GM19239 (cell line): ENCODE results near the gene PPL.

Experiments
- DNase-seq: peaks from one replicate; pipeline ENCODE4 v3.0.0; 2011; ENCODE audit warnings: low spot score; ENCODE audit not compliant: insufficient read length
- FAIRE-seq: peaks from 2 replicates; lab custom pipeline; 2011; peaks lifted over from hg19 to GRCh38; lab: Jason Lieb, UNC

PPL gene

GRCh38 chr16:4869147-4869805 lies 67.7 kb downstream of the PPL start:
- FAIRE-seq, result no peak
- no peak for DNase-seq

DNA sequence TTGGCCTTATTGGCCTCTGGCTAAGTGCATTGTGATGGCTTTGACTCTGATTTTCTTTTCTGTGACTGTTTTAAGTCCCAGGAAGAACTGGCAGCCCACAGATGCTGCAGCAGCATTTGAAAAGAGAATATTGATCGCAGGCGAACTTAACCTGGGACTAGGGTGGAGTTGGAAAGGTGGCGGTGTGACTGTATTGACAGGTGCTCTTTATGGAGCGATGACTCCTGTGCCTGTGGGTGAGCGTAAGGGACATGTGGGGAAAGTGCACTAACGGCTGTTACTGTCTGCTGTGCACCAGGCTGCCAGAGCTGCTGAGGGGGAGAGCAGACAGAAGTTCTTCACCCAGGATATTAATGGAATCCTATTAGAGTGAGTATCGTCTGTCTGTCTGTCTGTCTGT lies 68.4 kb downstream of the PPL start:
- DNase-seq (no peak), FAIRE-seq (no peak)

DNA sequence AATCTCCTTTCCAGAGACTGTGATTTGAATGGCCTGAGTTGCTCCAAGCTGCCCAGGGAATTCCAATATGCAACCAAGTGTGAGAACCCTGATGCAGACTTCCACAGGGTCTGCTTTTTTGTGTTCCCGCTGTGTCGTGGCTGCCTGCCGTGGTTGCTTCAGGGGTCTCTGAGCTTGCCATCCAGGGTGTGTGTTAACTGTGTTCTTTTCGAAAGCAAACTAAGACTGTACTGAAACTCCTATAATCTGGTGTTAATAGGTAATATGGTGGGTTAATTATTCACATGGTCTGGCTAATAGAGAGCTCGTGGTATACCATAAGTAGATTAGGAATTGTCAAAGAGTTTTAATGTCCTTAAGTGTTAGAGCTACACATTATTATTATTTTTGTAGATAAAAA lies 68.9 kb downstream of the PPL start:
- DNase-seq (no peak), FAIRE-seq (peak; percentile 76)

DNA sequence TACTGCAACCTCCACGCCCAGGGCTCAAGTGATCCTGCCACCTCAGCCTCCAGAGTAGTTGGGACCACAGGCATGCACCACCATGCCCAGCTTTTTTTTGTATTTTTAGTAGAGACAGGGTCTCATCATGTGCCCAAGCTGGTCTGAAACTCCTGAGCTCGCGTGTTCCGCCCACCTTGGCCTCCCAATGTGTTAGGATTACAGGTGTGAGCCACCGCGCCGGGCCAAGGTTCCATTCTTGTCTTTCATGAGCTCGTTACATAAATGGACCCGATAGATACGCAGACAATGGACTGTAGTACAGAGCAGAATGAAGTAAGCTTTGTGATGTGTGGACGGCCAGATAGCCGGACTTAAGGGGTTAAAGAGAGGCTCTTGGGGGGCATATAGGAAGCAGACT lies 70.4 kb downstream of the PPL start:
- DNase-seq, result no peak
- FAIRE-seq, result no peak

DNA sequence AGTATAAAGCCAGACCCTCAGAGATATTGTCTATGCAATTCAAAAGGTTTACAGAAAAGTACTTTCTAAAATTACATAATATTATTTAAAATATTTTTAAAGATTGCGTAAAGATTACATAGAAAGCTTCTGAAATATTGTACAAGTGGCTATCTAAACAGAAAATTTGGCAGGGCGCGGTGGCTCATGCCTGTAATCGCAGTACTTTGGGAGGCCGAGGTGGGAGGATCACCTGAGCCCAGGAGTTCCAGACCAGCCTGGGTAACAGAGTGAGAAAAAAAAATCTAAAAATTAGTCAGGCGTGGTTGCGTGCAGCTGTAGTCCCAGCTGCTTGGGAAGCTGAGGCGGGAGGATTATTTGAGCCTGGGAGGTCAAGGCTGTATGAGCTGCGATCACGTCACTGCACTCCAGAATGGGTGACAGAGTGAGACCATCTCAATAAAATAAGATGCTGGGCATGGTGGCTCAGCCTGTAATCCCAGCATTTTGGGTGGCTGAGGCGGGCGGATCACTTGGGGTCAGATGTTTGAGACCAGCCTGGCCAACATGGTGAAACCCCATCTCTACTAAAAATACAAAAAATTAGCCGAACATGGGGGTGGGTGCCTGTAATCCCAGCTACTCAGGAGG lies 71.6 kb downstream of the PPL start:
- DNase-seq (no peak), FAIRE-seq (no peak)

- no peak for FAIRE-seq
- DNase-seq, result no peak
Observed at GRCh38 chr16:4864728-4865127, 72.2 kb downstream of the PPL start.

GRCh38 chr16:4862639-4863038 lies 74.3 kb downstream of the PPL start:
- FAIRE-seq, result no peak

GRCh38 chr16:4860727-4861342 lies 76.1 kb downstream of the PPL start:
- FAIRE-seq (no peak), DNase-seq (no peak)

More at GRCh38 chr16:4862639-4863038, 74.3 kb downstream of the PPL start:
- no peak for DNase-seq

GRCh38 chr16:4859900-4860255 lies 77.1 kb downstream of the PPL start:
- no peak for DNase-seq
- no peak for FAIRE-seq

DNA sequence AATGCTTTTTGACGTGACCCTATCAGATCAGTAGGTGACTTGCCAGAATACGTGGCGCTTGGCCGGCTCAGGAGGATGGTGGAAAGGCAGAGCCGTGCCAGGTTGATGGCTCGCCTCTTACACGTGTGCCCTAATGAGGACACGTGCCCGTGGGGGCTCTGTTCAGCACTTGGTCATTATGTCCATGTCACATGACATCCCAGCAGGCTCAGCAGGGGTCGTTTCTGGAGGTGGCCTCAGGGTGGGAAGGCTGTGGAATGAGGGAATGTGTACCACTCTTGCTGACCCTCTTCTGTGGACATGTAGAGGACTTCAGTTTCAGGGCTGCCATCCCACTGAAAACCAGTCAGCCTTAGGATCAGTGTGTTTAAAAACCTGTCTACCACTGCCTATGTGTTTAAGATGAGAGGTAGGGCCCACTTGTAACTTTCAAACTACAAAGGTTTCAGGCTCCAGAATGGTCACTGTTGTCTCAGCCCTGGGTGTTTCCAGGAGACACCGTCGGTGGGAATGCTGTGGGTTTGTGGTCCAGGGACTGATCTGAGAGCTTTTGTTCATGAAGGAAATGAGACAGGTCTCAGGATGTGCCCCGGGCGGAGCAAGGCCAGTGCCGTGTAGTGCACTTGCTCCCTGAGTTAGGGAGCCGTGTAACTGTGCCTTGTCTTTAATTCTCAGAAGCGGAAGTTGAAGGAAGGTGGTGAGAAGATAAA lies 77.6 kb downstream of the PPL start:
- no peak for FAIRE-seq
- no peak for DNase-seq

DNA sequence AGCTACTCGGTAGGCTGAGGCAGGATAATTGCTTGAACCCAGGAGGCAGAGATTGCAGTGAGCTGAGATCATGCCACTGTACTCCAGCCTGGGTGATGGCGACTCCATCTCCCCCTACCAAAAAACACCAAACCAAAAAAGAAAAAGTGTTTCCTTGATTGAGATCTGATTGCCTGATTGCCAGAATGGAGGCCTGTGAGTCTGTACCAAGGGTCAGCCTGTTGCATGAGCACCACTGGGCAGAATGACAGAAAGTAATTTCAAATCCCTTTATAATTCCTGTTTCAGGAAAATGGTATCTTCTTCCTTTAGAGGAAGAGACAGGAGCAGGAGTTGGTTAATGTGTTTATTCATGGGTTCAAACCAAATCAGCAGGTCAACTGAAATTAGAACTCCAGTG lies 81.1 kb downstream of the PPL start:
- FAIRE-seq, result no peak
- no peak for DNase-seq

- no peak for DNase-seq
- no peak for FAIRE-seq
Observed at GRCh38 chr16:4855371-4855770, 81.6 kb downstream of the PPL start.

DNA sequence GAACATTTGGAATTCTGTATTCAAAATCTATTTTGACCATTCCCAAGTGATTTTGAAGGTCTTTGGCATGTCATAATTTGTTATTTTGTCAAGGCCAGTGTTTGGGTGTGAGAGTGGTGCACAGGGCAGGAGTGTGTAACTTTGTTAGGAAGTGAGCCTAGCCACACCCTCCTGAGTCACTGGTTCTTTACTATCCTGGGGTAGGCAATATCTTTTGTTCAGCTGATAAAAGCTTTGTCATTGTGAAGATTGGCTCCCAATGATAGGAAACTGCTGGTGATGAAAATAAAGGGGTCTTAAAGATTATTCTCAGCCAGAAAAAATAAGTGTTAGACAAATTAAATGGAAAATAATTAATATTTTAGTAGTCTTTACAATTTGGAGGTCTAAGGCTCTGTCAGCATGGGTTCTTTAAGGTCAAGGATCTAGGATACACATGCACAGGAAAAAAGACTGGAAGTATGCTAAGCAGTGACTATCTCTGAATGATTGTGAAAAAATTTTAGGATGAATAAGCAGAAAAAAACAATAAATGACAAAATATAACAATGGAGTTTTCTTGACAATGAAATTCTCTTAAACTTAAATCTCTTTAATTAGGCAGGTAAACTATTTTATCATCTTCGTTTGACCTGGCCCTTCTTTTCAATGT lies 84.6 kb downstream of the PPL start:
- no peak for FAIRE-seq

DNA sequence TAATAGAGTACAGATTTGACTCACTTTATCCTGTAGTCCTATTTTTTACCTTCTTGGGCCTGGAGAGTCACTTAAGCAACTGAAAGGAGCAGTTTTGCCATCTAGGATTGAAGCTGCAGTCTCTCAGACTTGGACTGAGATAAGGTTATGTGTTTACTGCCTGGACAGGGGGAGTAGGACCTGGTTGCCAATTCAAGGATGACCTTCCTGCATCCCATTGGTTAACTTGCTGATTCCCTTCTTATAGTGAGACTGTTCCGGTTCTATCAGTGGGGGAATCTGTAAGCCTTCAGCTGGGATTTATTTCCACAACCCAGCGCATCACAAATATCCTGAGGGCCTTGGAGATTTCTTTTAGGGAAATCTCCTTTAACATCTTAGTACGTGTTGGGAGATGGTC lies 86.7 kb downstream of the PPL start:
- DNase-seq (no peak), FAIRE-seq (no peak)

More for the DNA sequence above, 84.6 kb downstream of the PPL start:
- DNase-seq, result no peak

GRCh38 chr16:4847774-4848587 lies 89.0 kb downstream of the PPL start:
- peak; percentile 60 for FAIRE-seq
- DNase-seq, result no peak

DNA sequence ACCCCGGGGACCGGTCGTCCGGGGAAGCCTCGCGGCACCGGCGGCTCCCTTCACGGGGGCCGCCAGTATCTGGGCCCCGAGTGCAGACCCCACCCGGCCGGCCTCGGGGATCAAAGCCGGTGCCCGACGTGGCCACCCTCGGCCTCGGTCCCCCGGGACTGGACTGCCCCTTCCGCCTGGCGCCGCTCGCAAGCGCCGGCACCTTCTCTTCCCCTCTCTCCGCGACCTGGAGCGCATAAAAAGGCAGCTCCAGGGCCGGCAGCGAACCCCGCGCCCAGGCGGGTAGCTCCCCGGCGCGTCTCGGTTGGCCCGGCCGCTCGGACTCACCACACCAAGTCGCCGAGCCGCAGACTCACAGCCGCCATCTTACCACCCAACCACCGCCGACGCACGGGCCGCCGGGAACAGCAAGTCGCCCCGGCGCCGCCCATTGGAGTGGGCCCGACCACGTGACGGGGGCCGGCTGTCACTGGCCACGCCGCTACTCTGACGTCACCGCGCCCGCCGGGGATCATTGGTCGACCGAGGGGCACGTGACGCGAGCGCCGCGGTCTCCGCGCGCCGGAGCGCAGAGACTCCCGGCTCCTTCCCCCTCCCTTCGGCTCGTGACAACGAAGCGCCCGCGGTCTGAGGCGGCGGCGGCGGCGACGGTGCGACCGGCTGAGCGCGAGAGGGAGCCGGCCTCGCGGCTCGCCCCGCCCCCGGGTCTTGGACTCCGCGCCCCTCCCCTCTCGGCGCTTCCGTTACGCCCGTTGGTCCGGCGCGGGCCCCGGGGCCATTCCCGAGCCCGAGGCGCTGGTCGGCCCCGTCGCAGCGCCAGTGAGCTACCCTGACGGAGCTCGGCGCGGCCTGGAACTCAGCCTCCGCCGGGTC lies 89.8 kb downstream of the PPL start, which contains the start of the genes GLYR1 and UBN1:
Gene GLYR1, minus strand, starts transcription at position 388 of the 873 bp plus-strand sequence. Its CDS starts 23 bp downstream, at position 365.
Gene UBN1, plus strand, starts transcription at position 581 of the 873 bp plus-strand sequence. CDS start 5,437 bp downstream, outside the sequence.
- DNase-seq (peak; percentile 95), FAIRE-seq (peak; percentile 96)

DNA sequence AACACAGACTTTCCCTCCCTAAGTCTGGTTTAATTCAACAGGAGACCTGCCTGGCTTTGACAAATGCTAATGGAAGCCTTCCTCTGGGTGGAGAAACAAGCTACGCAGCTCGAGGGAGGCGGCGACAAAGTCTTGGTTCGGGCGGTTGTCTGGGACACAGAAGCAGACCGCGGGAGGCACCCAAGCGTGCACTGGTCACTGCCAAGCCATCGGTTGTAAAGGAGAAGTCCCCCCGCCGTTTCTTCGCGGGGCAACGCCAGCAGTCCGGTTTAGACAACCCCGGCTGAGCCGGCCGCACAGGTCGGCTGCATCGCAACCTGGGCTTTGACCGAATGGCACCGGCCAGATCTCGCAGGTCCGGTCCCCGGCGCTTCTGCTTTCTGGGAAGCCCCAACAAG lies 90.4 kb downstream of the PPL start:
- DNase-seq, result no peak
- no peak for FAIRE-seq

- no peak for FAIRE-seq
Observed at GRCh38 chr16:4840984-4841383, 96.0 kb downstream of the PPL start.

DNA sequence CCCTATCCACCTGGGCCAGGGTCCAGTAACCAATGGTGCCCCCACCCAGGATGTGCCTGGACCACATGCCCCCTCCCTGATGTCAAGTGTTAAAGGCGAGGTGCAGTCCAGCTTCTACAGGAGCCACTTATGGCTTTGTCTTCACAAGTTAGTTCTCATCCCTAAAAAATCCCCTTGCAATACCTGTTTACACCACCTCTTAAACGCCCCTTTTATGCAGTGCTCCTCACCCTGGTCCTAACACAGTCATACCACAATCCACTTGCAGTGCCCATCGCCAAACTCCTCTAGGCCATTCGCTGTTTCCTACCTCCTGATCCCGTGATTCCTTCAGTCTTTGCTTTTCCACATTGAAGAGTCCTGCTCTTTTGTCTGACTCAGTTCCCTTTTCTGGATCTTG lies 97.0 kb downstream of the PPL start:
- DNase-seq (no peak), FAIRE-seq (no peak)

More at GRCh38 chr16:4840984-4841383, 96.0 kb downstream of the PPL start:
- no peak for DNase-seq
